Adipocyte (in vitro differentiated cells): ENCODE results near the gene RIPK4.

Experiments
- DNase-seq: peaks from one replicate; pipeline ENCODE4 v3.0.0-alpha.2; 2015; ENCODE audit warnings: low read depth
- H3K27me3 ChIP-seq: replicated peaks from 2 replicates; pipeline ENCODE4 v1.7.0; 2013; ENCODE audit warnings: mild to moderate bottlenecking, low read length, moderate library complexity; ENCODE audit not compliant: control insufficient read depth, insufficient read depth
- H3K36me3 ChIP-seq: 2 replicates; pipeline ENCODE4 v1.7.0; 2013; ENCODE audit warnings: low read length, mild to moderate bottlenecking, moderate library complexity; ENCODE audit not compliant: control insufficient read depth, insufficient read depth, severe bottlenecking
- H3K4me1 ChIP-seq: 2 replicates; pipeline ENCODE4 v1.7.0; 2013; ENCODE audit warnings: mild to moderate bottlenecking, low read length, moderate library complexity; ENCODE audit not compliant: control insufficient read depth, insufficient read depth
- H3K4me3 ChIP-seq: 2 replicates; pipeline ENCODE4 v1.7.0; 2013; ENCODE audit warnings: mild to moderate bottlenecking, low read length, moderate library complexity
- H3K9ac ChIP-seq: 2 replicates; pipeline ENCODE4 v1.7.0; 2013; ENCODE audit warnings: mild to moderate bottlenecking, low read length, moderate library complexity
- H3K9me3 ChIP-seq: 2 replicates; pipeline ENCODE4 v1.7.0; 2013; ENCODE audit warnings: mild to moderate bottlenecking, low read length, moderate library complexity; ENCODE audit not compliant: control insufficient read depth

Gene RIPK4

GRCh38 chr21:41766883-41767605 lies at the start of gene RIPK4:
TSS of gene RIPK4 (minus strand) at chr21:41767052. CDS start at chr21:41767041, 11 bp downstream.
- H3K4me1 ChIP-seq = peaks cover 17% of the 10 kb centered on the region
- H3K9ac ChIP-seq = no peak within 1 kb of the TSS
- no peaks in the 10 kb centered on the region for H3K9me3 ChIP-seq
- DNase-seq = peak; percentile 61
- H3K27me3 ChIP-seq = peaks cover 81% of the 10 kb centered on the region
- H3K4me3 ChIP-seq = peak within 1 kb of the TSS; percentile 76
- H3K36me3 ChIP-seq = no peaks in the 10 kb centered on the region

DNA sequence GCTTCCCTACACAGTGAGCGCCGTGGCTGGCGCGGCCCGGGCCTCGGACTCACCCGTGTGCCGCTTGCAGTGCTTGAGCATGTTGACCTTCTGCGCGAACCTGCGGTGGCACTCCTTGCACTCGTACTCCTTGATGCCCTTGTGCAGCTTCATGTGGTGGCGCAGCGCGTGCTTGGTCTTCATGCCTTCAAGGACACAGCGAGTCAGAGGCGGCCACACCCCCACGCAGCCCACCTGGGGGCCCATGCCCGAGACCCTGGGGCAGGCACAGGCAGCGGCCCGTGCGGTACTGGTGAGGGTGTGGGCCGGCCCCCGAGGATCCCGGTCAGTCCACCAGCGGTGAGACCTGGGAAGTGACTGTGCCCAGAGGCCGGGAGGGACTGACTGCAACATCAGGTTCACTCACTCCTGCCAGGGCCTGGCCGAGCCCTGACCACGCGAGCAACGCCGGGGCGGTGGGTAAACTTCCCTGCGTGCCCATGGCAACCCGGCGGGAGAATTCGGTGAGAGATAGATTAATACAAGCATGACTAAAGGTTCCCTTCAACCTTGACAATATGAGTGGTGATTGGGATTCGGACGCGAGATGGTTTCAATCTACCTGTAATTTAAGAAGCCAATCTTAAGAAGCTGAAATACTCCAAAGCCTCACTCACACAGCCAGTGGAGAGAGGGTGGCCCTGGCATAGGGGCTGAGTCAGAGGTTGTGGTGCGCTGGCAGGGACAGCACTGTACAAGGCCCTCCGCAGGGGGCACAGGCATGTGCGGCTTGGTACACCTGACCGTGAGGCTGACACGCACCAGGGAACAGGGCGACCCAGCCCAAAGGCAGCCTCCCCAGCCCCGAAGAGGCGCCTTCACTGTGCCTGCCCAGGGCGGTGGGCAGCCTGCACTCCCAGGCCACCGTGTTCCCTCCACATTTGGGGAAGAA lies 49.1 kb upstream of the RIPK4 start:
- Histone ChIP-seq H3K36me3 (peaks cover 19% of the 10 kb centered on the region), H3K4me1 (peaks cover 10% of the 10 kb centered on the region), H3K9me3 (no peaks in the 10 kb centered on the region), H3K9ac (peak overlapping the region; percentile 60), H3K27me3 (no peaks in the 10 kb centered on the region), H3K4me3 (no peak overlapping the region)
- no peak for DNase-seq

- Histone ChIP-seq H3K9me3 (no peaks in the 10 kb centered on the region), H3K27me3 (no peaks in the 10 kb centered on the region), H3K36me3 (peaks cover 42% of the 10 kb centered on the region), H3K4me3 (no peak overlapping the region), H3K4me1 (peaks cover 10% of the 10 kb centered on the region), H3K9ac (no peak overlapping the region)
- no peak for DNase-seq
Observed at GRCh38 chr21:41813226-41813625, 46.4 kb upstream of the RIPK4 start.

- Histone ChIP-seq H3K4me3 (no peak overlapping the region), H3K27me3 (no peaks in the 10 kb centered on the region)
- no peak for DNase-seq
Observed at GRCh38 chr21:41812679-41813078, 45.8 kb upstream of the RIPK4 start.

GRCh38 chr21:41810597-41810932 lies 43.7 kb upstream of the RIPK4 start:
- H3K4me3 ChIP-seq = no peak overlapping the region
- no peak for DNase-seq
- no peaks in the 10 kb centered on the region for H3K27me3 ChIP-seq
- H3K36me3 ChIP-seq = peaks cover 41% of the 10 kb centered on the region
- no peaks in the 10 kb centered on the region for H3K9me3 ChIP-seq
- H3K9ac ChIP-seq = no peak overlapping the region
- no peaks in the 10 kb centered on the region for H3K4me1 ChIP-seq

More at GRCh38 chr21:41812679-41813078, 45.8 kb upstream of the RIPK4 start:
- H3K4me1 ChIP-seq = peaks cover 10% of the 10 kb centered on the region
- no peak overlapping the region for H3K9ac ChIP-seq
- peaks cover 42% of the 10 kb centered on the region for H3K36me3 ChIP-seq
- no peaks in the 10 kb centered on the region for H3K9me3 ChIP-seq

- no peaks in the 10 kb centered on the region for H3K9me3 ChIP-seq
- no peaks in the 10 kb centered on the region for H3K27me3 ChIP-seq
- no peak overlapping the region for H3K9ac ChIP-seq
- no peaks in the 10 kb centered on the region for H3K4me1 ChIP-seq
- H3K4me3 ChIP-seq = no peak overlapping the region
- H3K36me3 ChIP-seq = peaks cover 36% of the 10 kb centered on the region
- DNase-seq = no peak
Observed at GRCh38 chr21:41809891-41810596, 43.2 kb upstream of the RIPK4 start.

DNA sequence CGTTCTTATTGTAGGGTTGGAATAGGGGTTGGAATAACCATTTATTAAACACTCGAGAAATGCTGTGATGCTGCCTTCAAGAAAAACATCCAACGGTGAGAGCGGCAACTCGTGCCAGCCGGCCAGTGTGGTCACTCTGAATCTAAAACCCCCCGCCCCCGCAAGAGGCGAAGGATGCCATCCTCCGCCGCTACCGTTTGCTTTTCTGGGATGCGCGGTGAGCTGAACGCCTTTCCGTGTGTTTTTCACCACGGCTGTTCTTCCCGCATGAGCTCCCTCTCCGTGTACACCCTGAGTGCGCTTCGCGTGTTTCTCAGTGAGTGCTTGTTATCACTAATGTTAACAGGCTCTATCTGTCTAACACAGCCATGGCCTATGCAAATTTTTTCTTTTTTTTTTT lies 42.0 kb upstream of the RIPK4 start:
- Histone ChIP-seq H3K4me1 (no peaks in the 10 kb centered on the region), H3K9me3 (no peaks in the 10 kb centered on the region), H3K9ac (no peak overlapping the region), H3K4me3 (no peak overlapping the region), H3K27me3 (no peaks in the 10 kb centered on the region), H3K36me3 (peaks cover 31% of the 10 kb centered on the region)
- DNase-seq = no peak

DNA sequence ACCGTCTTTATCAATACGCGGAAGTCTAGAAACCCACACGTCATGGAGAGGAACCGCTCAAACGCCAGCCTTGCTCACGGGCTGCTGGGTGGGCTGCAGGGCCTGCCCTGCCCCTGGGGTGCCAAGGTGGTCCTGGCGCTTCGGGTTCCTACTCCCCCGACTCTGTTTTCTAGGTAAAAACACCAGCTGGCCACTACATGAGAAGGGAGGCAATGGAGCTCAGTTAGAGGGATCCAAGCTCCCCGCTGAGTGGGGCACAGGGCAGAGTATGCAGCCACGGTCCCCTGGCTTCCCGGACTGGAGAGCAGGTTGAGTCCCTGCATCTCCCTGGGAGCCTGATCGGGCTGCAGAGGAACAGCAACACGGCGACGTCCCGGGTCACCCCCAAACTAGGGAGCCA lies 41.2 kb upstream of the RIPK4 start:
- DNase-seq = no peak
- no peaks in the 10 kb centered on the region for H3K4me1 ChIP-seq
- peaks cover 25% of the 10 kb centered on the region for H3K36me3 ChIP-seq
- no peaks in the 10 kb centered on the region for H3K27me3 ChIP-seq
- H3K9me3 ChIP-seq = no peaks in the 10 kb centered on the region
- no peak overlapping the region for H3K4me3 ChIP-seq
- H3K9ac ChIP-seq = no peak overlapping the region

DNA sequence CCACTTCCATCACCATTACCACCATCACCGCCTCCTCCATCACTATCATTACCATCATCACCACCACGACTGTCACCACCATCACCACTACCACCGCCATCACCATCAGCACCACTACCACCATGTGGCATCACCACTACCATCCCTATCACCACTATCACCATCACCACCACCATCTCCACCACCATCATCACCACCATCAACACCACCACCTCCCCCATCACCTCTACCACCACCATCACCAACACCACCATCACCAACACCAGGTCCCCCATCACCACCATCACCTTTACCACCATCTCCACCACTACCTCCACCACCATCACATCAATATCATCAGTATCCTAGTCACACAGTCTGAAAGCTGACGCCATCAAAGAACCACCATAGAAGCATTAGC lies 39.9 kb upstream of the RIPK4 start:
- peaks cover 30% of the 10 kb centered on the region for H3K36me3 ChIP-seq
- H3K27me3 ChIP-seq = no peaks in the 10 kb centered on the region
- H3K4me3 ChIP-seq = no peak overlapping the region
- no peak for DNase-seq
- H3K9ac ChIP-seq = no peak overlapping the region
- peaks cover 4% of the 10 kb centered on the region for H3K4me1 ChIP-seq
- no peaks in the 10 kb centered on the region for H3K9me3 ChIP-seq

DNA sequence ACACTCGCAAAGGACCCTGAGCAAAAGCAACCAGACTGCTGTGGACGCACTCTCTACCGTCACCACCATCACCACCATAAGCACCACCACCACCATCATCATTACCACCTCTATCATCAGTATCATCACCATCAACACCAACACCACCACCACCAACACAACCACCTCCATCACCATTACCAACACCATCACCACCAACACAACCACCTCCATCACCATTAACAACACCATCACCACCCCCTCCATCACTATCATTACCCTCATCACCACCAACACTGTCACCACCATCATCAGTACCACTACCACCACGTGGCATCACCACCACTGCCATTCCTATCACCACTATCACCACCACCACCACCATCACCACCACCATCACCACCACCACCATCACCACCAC lies 38.8 kb upstream of the RIPK4 start:
- DNase-seq = no peak
- H3K27me3 ChIP-seq = no peaks in the 10 kb centered on the region
- peaks cover 33% of the 10 kb centered on the region for H3K36me3 ChIP-seq
- H3K4me3 ChIP-seq = no peak overlapping the region
- H3K4me1 ChIP-seq = peaks cover 4% of the 10 kb centered on the region
- H3K9ac ChIP-seq = no peak overlapping the region
- H3K9me3 ChIP-seq = no peaks in the 10 kb centered on the region

DNA sequence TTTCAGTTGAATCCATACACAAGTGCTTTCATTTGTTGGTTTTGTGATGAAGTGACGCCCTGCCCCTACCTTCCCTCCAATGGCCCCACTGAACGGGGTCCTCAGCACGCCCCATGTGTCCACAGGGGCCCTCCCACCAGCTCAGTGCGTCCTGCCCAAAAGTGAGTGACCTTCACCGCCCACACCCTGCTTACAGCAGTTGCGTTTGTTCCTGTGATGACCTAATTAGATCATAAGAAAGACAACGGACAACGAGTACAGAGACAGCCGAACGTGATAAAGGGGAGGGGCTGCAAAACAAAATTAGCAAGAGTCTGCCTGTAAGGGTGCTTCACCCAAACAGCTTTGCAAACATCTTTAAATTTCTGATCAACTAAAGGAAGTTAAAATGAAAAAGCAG lies 38.2 kb upstream of the RIPK4 start:
- DNase-seq = no peak
- no peaks in the 10 kb centered on the region for H3K9me3 ChIP-seq
- H3K4me3 ChIP-seq = no peak overlapping the region
- peaks cover 27% of the 10 kb centered on the region for H3K36me3 ChIP-seq
- peaks cover 4% of the 10 kb centered on the region for H3K4me1 ChIP-seq
- no peak overlapping the region for H3K9ac ChIP-seq
- no peaks in the 10 kb centered on the region for H3K27me3 ChIP-seq
